GM12873 (cell line): ENCODE data around the gene PRR20G.

Experiments used
- CTCF ChIP-seq: IDR thresholded peaks from 2 replicates; pipeline ENCODE4 v1.5.1; 2012; ENCODE audit warnings: low read depth, mild to moderate bottlenecking, moderate library complexity, low read length, control low read depth; ENCODE audit not compliant: insufficient read depth; ENCODE audit errors: missing control alignments

The PRR20G gene

GRCh38 chr3:127307916-127308315 is 20.1 kb upstream of the PRR20G start:
- no peak for TF ChIP-seq CTCF

GRCh38 chr3:127307112-127307835 is 19.4 kb upstream of the PRR20G start:
- TF ChIP-seq CTCF, result no peak

GRCh38 chr3:127306361-127307111 is 18.7 kb upstream of the PRR20G start:
- TF ChIP-seq CTCF, result no peak

- no peak for TF ChIP-seq CTCF
Measured at GRCh38 chr3:127305499-127306060, 17.7 kb upstream of the PRR20G start.

GRCh38 chr3:127304121-127304744 is 16.4 kb upstream of the PRR20G start:
- no peak for TF ChIP-seq CTCF

- TF ChIP-seq CTCF, result no peak
Measured at GRCh38 chr3:127299276-127299675, 11.4 kb upstream of the PRR20G start.

- TF ChIP-seq CTCF, result no peak
Measured at GRCh38 chr3:127296959-127297358, 9.1 kb upstream of the PRR20G start.
